HEK293T (cell line): ENCODE data around the gene DNAH9.

Source experiments
- ARNT ChIP-seq: fragments of 450-650 bp; IDR thresholded peaks from 2 replicates; pipeline ENCODE4 v1.6.1; 2017; ENCODE audit warnings: mild to moderate bottlenecking
- BHLHE40 ChIP-seq: fragments of 450-650 bp; IDR thresholded peaks from 2 replicates; pipeline ENCODE4 v1.6.1; 2016; ENCODE audit warnings: mild to moderate bottlenecking, moderate library complexity, borderline replicate concordance
- FOXA1 ChIP-seq: fragments of 450-650 bp; IDR thresholded peaks from 2 replicates; pipeline ENCODE4 v1.6.1; 2016; ENCODE audit warnings: mild to moderate bottlenecking
- FOXK2 ChIP-seq: fragments of 450-650 bp; IDR thresholded peaks from 2 replicates; pipeline ENCODE4 v1.6.1; 2016; ENCODE audit warnings: mild to moderate bottlenecking
- FOXM1 ChIP-seq: fragments of 450-650 bp; IDR thresholded peaks from 2 replicates; pipeline ENCODE4 v1.6.1; 2017; ENCODE audit warnings: mild to moderate bottlenecking, borderline replicate concordance
- L3MBTL2 ChIP-seq: fragments of 450-650 bp; conservative IDR thresholded peaks from 2 replicates; pipeline ENCODE4 v1.6.1; 2016; ENCODE audit warnings: mild to moderate bottlenecking
- PKNOX1 ChIP-seq: fragments of 450-650 bp; IDR thresholded peaks from 2 replicates; pipeline ENCODE4 v1.6.1; 2016
- SP1 ChIP-seq: fragments of 450-650 bp; IDR thresholded peaks from 2 replicates; pipeline ENCODE4 v1.6.1; 2017
- ZNF384 ChIP-seq: fragments of 450-650 bp; IDR thresholded peaks from 2 replicates; pipeline ENCODE4 v1.6.1; 2016

GRCh38 chr17:11582217-11582616 is 16.1 kb upstream of the DNAH9 start:
- TF ChIP-seq FOXA1: no peak
- TF ChIP-seq ZNF384: no peak
- no peak for TF ChIP-seq L3MBTL2
- no peak for TF ChIP-seq BHLHE40
- no peak for TF ChIP-seq FOXM1
- TF ChIP-seq FOXK2: no peak
- TF ChIP-seq ARNT: no peak
- no peak for TF ChIP-seq SP1
- no peak for TF ChIP-seq PKNOX1
